Thyroid gland (tissue), 4 donors: ENCODE measurements around the gene ZNF189.

Experiments used
- POLR2A ChIP-seq, 2 donors: fragments of 450-650 bp; IDR thresholded peaks; one replicate each; pipeline ENCODE4 v1.6.1; 2017; ENCODE audit warnings: antibody characterized with exemption in 2 of 2, mild to moderate bottlenecking in 2 of 2, moderate library complexity in 1 of 2
- TF ChIP-seq, protein P1 (sequence below), 6 experiments: fragments of 200-600 bp in 3 of 6; fragments of 450-650 bp in 3 of 6; sonication (generic) in 3 of 6; IDR thresholded peaks; one replicate each; pipeline ENCODE4 v1.5.1; 2016 to 2019; ENCODE audit warnings: antibody characterized with exemption in 6 of 6, mild to moderate bottlenecking in 2 of 6, inconsistent platforms in 1 of 6, moderate library complexity in 1 of 6

DNA sequence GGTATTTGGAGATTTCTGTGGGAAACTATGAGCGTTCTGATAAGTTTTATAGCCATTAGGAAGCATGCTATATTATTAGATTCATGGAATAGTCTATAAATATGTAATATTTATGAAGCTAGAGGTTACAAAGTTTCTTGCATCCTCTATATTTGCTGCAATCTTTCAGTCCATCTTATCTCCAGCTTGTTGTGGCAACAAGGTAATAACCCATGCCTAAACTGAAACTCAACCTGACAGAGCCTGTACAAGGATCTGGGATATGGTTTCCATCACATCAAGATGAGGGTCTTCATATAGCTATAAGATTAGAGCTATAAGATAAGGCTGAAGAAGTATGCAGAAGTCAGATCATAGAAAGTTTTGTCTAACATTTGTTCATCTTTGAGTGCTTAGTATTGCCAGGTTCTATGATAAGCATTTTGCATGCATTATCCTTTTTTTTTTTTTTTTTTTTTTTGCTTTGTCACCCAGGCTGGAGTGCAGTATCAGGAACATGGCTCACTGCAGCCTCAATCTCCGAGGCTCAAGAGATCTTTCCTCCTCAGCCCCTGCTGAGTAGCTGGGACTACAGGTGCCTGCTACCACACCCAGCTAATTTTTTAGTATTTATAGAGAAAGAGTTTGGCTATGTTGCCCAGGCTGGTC, 28.6 kb upstream of the ZNF189 start:
- no peak for TF ChIP-seq POLR2A (IDR thresholded peaks at IDR 0.05)
- TF ChIP-seq, protein P1, sequence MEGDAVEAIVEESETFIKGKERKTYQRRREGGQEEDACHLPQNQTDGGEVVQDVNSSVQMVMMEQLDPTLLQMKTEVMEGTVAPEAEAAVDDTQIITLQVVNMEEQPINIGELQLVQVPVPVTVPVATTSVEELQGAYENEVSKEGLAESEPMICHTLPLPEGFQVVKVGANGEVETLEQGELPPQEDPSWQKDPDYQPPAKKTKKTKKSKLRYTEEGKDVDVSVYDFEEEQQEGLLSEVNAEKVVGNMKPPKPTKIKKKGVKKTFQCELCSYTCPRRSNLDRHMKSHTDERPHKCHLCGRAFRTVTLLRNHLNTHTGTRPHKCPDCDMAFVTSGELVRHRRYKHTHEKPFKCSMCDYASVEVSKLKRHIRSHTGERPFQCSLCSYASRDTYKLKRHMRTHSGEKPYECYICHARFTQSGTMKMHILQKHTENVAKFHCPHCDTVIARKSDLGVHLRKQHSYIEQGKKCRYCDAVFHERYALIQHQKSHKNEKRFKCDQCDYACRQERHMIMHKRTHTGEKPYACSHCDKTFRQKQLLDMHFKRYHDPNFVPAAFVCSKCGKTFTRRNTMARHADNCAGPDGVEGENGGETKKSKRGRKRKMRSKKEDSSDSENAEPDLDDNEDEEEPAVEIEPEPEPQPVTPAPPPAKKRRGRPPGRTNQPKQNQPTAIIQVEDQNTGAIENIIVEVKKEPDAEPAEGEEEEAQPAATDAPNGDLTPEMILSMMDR (IDR thresholded peaks at IDR 0.05), result no peak
